ENCODE data around the gene MFSD2A.
"Not testable (repeated sequence)": the region's sequence is repeated elsewhere in the genome, so short reads cannot be mapped to it uniquely, and the experiment has no call there.

The MFSD2A gene

GRCh38 chr1:39981945-39982344 lies 27.0 kb downstream of the MFSD2A start:
- no peak for TF ChIP-seq CTCF (conservative IDR thresholded peaks at IDR 0.05; ENCODE audit: low read depth)
- peak overlapping the region; percentile 60 for H3K27ac ChIP-seq
- POLR2A ChIA-PET (ENCODE audit: low non-redundant PET): interaction anchor here (0.9 kb wide), 1 partner anchor 58 kb away, joined by 3 read pairs; the partner anchor contains the start of gene CAP1
- DNase-seq (ENCODE audit: low spot score): peak; percentile 81
- CTCF ChIA-PET: interaction anchor here (0.7 to 0.9 kb wide), 4 partner anchors 8 to 62 kb away, joined by 3 to 7 read pairs (median 4); no protein-coding TSS in a partner anchor

- DNase-seq (ENCODE audit: low spot score); H3K27ac ChIP-seq; POLR2A ChIA-PET (ENCODE audit: low non-redundant PET): not testable (repeated sequence)
- CTCF ChIA-PET: interaction anchor here (0.7 kb wide), 1 partner anchor 159 kb away, joined by 4 read pairs; no protein-coding TSS in a partner anchor
Observed at GRCh38 chr1:39984480-39984879, 29.5 kb downstream of the MFSD2A start.

GRCh38 chr1:39984951-39985350 lies 30.0 kb downstream of the MFSD2A start:
- no peak for DNase-seq (ENCODE audit: low spot score)
- no peak overlapping the region for H3K27ac ChIP-seq
- TF ChIP-seq CTCF (conservative IDR thresholded peaks at IDR 0.05; ENCODE audit: low read depth): no peak
- POLR2A ChIA-PET (ENCODE audit: low non-redundant PET): no interaction called here
- CTCF ChIA-PET: interaction anchor here (0.7 kb wide), 1 partner anchor 159 kb away, joined by 4 read pairs; no protein-coding TSS in a partner anchor

GRCh38 chr1:39987869-39988268 lies 32.9 kb downstream of the MFSD2A start:
- no peak for TF ChIP-seq CTCF (conservative IDR thresholded peaks at IDR 0.05; ENCODE audit: low read depth)
- ChIA-PET CTCF (no interaction called here), POLR2A (ENCODE audit: low non-redundant PET) (no interaction called here)
- DNase-seq (ENCODE audit: low spot score): no peak
- no peak overlapping the region for H3K27ac ChIP-seq

- no peak overlapping the region for H3K27ac ChIP-seq
- ChIA-PET POLR2A (ENCODE audit: low non-redundant PET) (no interaction called here), CTCF (interaction anchor here (0.6 kb wide), 1 partner anchor 28 kb away, joined by 3 read pairs; no protein-coding TSS in a partner anchor)
- no peak for TF ChIP-seq CTCF (conservative IDR thresholded peaks at IDR 0.05; ENCODE audit: low read depth)
- no peak for DNase-seq (ENCODE audit: low spot score)
Observed at GRCh38 chr1:39988618-39989343, 33.8 kb downstream of the MFSD2A start.

- no peak for DNase-seq (ENCODE audit: low spot score)
- POLR2A ChIA-PET (ENCODE audit: low non-redundant PET): interaction anchor here (0.6 kb wide), 1 partner anchor 32 kb away, joined by 8 read pairs; no protein-coding TSS in a partner anchor
- H3K27ac ChIP-seq: peak overlapping the region; percentile 24; the same call in 1 of the 2 replicates
- TF ChIP-seq CTCF (conservative IDR thresholded peaks at IDR 0.05; ENCODE audit: low read depth): no peak
- CTCF ChIA-PET: no interaction called here
Observed at GRCh38 chr1:39990428-39990827, 35.5 kb downstream of the MFSD2A start.

GRCh38 chr1:39992234-39992633 lies 37.3 kb downstream of the MFSD2A start:
- DNase-seq (ENCODE audit: low spot score): no peak

More at GRCh38 chr1:39992234-39992633, 37.3 kb downstream of the MFSD2A start:
- CTCF ChIA-PET: interaction anchor here (0.5 to 1.2 kb wide), 2 partner anchors 32 to 901 kb away, joined by 3 to 4 read pairs; no protein-coding TSS in a partner anchor
- POLR2A ChIA-PET (ENCODE audit: low non-redundant PET): no interaction called here
- no peak for TF ChIP-seq CTCF (conservative IDR thresholded peaks at IDR 0.05; ENCODE audit: low read depth)
- no peak overlapping the region for H3K27ac ChIP-seq

Measured in RWPE1 (cell line).